K562 (cell line): ENCODE data around the gene TMEM126B. TPM values are rescaled to one million over a fixed set of nuclear protein-coding genes. Genes with fewer than 3 reads are reported as not detected.

Experiments used
- CBFA2T2 ChIP-seq: fragments of 450-650 bp; conservative IDR thresholded peaks from 2 replicates; pipeline ENCODE4 v1.6.1; 2017; ENCODE audit warnings: mild to moderate bottlenecking
- CBFA2T3 ChIP-seq: fragments of 450-650 bp; IDR thresholded peaks from 2 replicates; pipeline ENCODE4 v1.6.1; 2017
- CBX2 ChIP-seq: fragments of 200-600 bp; sonication (generic); IDR thresholded peaks from one replicate; pipeline ENCODE4 v1.6.1; 2012; ENCODE audit warnings: mild to moderate bottlenecking, low read length, inconsistent platforms; ENCODE audit not compliant: insufficient read depth, poor library complexity, severe bottlenecking
- ESRRB ChIP-seq: fragments of 250-450 bp; sonication (Bioruptor Pico); IDR thresholded peaks from 2 replicates; pipeline ENCODE4 v1.5.0; 2020; ENCODE audit warnings: mild to moderate bottlenecking, moderate library complexity, borderline replicate concordance
- FIP1L1 ChIP-seq: fragments of 200-400 bp; formaldehyde crosslinking; IDR thresholded peaks from 2 replicates; pipeline ENCODE4 v1.6.1; 2018; ENCODE audit warnings: mild to moderate bottlenecking, low read depth, low read length; ENCODE audit not compliant: poor library complexity, severe bottlenecking
- HIVEP1 ChIP-seq: fragments of 250-450 bp; sonication (Bioruptor Pico); IDR thresholded peaks from 2 replicates; pipeline ENCODE4 v1.4.0; 2020; ENCODE audit warnings: mild to moderate bottlenecking
- MCM2 ChIP-seq: fragments of 450-650 bp; IDR thresholded peaks from 2 replicates; pipeline ENCODE4 v1.6.1; 2017; ENCODE audit warnings: low read depth, mild to moderate bottlenecking
- PTTG1 ChIP-seq: fragments of 450-650 bp; IDR thresholded peaks from 2 replicates; pipeline ENCODE4 v1.6.1; 2016; ENCODE audit warnings: low read depth, mild to moderate bottlenecking, missing genetic modification characterization, missing compliant biosample characterization
- SMARCE1 ChIP-seq: fragments of 450-650 bp; IDR thresholded peaks from 2 replicates; pipeline ENCODE4 v1.7.1; 2016; ENCODE audit warnings: mild to moderate bottlenecking
- SMC3 ChIP-seq: conservative IDR thresholded peaks from 2 replicates; pipeline ENCODE4 v1.6.1; 2011; ENCODE audit warnings: low read depth, low read length, improper control_type of control experiment; ENCODE audit not compliant: insufficient read depth
- ZFP36 ChIP-seq: fragments of 150-350 bp; IDR thresholded peaks from 2 replicates; pipeline ENCODE4 v1.6.1; 2018; ENCODE audit warnings: low read length, low read depth; ENCODE audit not compliant: partially characterized antibody
- ZNF184 ChIP-seq: sonication (generic); formaldehyde crosslinking; IDR thresholded peaks from 2 replicates; pipeline ENCODE4 v1.5.0; 2020; ENCODE audit warnings: missing genetic modification reagents
- ZNF217 ChIP-seq: sonication (generic); formaldehyde crosslinking; IDR thresholded peaks from 2 replicates; pipeline ENCODE4 v1.8.0; 2022; ENCODE audit warnings: mild to moderate bottlenecking, missing genetic modification reagents
- ZNF347 ChIP-seq: fragments of 450-650 bp; formaldehyde crosslinking; IDR thresholded peaks from 2 replicates; pipeline ENCODE4 v1.4.0; 2020; ENCODE audit warnings: low read depth, mild to moderate bottlenecking, moderate library complexity
- ZNF445 ChIP-seq: fragments of 250-450 bp; sonication (Bioruptor Pico); IDR thresholded peaks from 2 replicates; pipeline ENCODE4 v1.4.0; 2020; ENCODE audit warnings: low read depth, mild to moderate bottlenecking, moderate library complexity
- ZNF586 ChIP-seq: fragments of 450-650 bp; formaldehyde crosslinking; conservative IDR thresholded peaks from 2 replicates; pipeline ENCODE4 v1.4.0; 2020; ENCODE audit warnings: mild to moderate bottlenecking, moderate library complexity
- polyA plus RNA-seq, 8 experiments: library from polyadenylated mRNA; depleted of rRNA in 4 of 8; stranded (reverse) in 5 of 8; unstranded in 3 of 8; fragments of >200 nt; fragmentation: Nextera tagmentation in 2 of 8; fragmentation: Illumina TruSeq in 1 of 8; extraction: Ambion mirVana in 2 of 8; extraction: Trizol in 1 of 8; gene quantifications; 2 replicates each; pipeline versions ENCODE4 v1.2.1 to v1.2.3, GENCODE V29; 2011 to 2014; ENCODE audit warnings: inconsistent platforms in 1 of 8, missing spikeins in 1 of 8
- total RNA-seq, 7 experiments: library from RNA; depleted of rRNA in 6 of 7; stranded (reverse); fragments of >200 nt in 6 of 7; fragmentation: Illumina TruSeq in 2 of 7; extraction: Trizol in 2 of 7; gene quantifications; 2 replicates each; pipeline versions ENCODE4 v1.2.1 to v1.2.3, GENCODE V29; 2011 to 2021; ENCODE audit warnings: low replicate concordance in 1 of 7
- TF ChIP-seq, protein P1 (sequence below): fragments of 450-650 bp; IDR thresholded peaks from 2 replicates; pipeline ENCODE4 v1.6.1; 2016; ENCODE audit warnings: antibody characterized with exemption
- TF ChIP-seq, protein P2 (sequence below): fragments of 250-450 bp; sonication (Bioruptor Pico); IDR thresholded peaks from 2 replicates; pipeline ENCODE4 v1.8.0; 2022; ENCODE audit warnings: moderate library complexity, mild to moderate bottlenecking, inconsistent platforms
- TF ChIP-seq, protein P3 (sequence below): fragments of 450-650 bp; IDR thresholded peaks from 2 replicates; pipeline ENCODE4 v1.6.1; 2018; ENCODE audit not compliant: partially characterized antibody
- TF ChIP-seq, protein P4 (sequence below): fragments of 150-350 bp; conservative IDR thresholded peaks from 2 replicates; pipeline ENCODE4 v1.6.1; 2014; ENCODE audit warnings: low read length

TMEM126B gene
- total and polyA plus RNA-seq, 9 of the 15 experiments (the other 6 are each of a cell fraction or from before 2014, with no cell fraction given), result 85.5 to 226 (median 164) TPM

DNA sequence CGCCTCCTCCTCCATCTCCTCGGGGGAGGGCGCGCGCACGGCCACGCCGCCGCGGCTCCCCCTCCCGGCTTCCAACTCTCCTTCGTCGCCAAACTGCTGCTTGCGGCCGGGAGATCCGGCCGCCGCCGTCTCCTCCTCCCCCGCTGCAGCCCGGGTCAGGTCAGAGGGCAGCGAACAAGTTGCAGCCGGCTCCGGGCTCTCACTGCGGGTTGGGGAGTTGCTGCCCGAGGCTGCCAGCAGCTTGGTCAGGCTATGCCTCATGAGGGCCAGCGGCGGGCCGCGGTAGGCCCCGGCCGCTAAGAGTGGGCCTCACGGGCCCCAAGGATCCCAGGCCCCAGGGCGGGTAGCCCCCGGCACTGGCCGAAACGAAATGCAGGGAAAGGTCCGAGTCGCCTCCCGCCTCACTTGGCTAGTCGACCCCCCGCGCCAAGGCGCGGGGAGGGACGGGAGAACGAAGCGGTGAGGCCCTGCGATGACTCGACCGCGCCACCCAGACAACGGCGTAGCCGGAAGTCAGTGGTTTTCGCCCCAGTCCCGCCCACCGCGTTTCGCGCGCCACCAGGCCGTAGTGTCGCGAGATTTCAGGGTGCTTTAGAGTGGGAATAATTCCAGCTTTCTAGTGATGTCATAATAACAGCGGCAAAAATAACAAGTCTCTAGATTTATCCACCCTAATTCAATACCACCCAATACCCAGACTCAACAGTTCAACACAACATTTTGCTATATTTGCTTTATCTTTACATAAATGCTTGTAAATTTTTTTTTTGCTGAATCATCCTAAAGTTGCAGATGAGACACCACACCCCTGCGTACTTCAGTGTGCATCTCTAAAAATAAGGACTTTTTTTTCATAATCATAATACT, 36.5 kb downstream of the TMEM126B start, which contains the start of gene CREBZF (continued):
- TF ChIP-seq, protein P1, sequence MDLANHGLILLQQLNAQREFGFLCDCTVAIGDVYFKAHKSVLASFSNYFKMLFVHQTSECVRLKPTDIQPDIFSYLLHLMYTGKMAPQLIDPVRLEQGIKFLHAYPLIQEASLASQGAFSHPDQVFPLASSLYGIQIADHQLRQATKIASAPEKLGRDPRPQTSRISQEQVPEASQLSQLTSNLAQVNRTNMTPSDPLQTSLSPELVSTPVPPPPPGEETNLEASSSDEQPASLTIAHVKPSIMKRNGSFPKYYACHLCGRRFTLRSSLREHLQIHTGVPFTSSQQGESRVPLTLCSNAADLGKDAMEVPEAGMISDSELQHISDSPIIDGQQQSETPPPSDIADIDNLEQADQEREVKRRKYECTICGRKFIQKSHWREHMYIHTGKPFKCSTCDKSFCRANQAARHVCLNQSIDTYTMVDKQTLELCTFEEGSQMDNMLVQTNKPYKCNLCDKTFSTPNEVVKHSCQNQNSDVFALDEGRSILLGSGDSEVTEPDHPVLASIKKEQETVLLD, result no peak
- TF ChIP-seq ZNF445 (CRISPR knock-in tag) (no peak), SMARCE1 (peak; percentile 62; the same call in 1 of the 2 replicates), CBFA2T3 (peak; percentile 44; the same call in 1 of the 2 replicates), SMC3 (no peak), MCM2 (no peak), CBFA2T2 (peak; percentile 28; the same call in 1 of the 2 replicates), ZNF586 (CRISPR knock-in tag) (no peak), ZFP36 (no peak), ESRRB (CRISPR knock-in tag) (no peak), PTTG1 (tag) (no peak), HIVEP1 (CRISPR knock-in tag) (no peak), ZNF347 (CRISPR knock-in tag) (no peak), CBX2 (no peak), FIP1L1 (peak; percentile 81), ZNF184 (CRISPR knock-in tag) (no peak), ZNF217 (CRISPR knock-in tag) (no peak)
- TF ChIP-seq, protein P2, sequence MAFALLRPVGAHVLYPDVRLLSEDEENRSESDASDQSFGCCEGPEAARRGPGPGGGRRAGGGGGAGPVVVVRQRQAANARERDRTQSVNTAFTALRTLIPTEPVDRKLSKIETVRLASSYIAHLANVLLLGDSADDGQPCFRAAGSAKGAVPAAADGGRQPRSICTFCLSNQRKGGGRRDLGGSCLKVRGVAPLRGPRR (CRISPR knock-in tag), result no peak
- TF ChIP-seq, protein P3, sequence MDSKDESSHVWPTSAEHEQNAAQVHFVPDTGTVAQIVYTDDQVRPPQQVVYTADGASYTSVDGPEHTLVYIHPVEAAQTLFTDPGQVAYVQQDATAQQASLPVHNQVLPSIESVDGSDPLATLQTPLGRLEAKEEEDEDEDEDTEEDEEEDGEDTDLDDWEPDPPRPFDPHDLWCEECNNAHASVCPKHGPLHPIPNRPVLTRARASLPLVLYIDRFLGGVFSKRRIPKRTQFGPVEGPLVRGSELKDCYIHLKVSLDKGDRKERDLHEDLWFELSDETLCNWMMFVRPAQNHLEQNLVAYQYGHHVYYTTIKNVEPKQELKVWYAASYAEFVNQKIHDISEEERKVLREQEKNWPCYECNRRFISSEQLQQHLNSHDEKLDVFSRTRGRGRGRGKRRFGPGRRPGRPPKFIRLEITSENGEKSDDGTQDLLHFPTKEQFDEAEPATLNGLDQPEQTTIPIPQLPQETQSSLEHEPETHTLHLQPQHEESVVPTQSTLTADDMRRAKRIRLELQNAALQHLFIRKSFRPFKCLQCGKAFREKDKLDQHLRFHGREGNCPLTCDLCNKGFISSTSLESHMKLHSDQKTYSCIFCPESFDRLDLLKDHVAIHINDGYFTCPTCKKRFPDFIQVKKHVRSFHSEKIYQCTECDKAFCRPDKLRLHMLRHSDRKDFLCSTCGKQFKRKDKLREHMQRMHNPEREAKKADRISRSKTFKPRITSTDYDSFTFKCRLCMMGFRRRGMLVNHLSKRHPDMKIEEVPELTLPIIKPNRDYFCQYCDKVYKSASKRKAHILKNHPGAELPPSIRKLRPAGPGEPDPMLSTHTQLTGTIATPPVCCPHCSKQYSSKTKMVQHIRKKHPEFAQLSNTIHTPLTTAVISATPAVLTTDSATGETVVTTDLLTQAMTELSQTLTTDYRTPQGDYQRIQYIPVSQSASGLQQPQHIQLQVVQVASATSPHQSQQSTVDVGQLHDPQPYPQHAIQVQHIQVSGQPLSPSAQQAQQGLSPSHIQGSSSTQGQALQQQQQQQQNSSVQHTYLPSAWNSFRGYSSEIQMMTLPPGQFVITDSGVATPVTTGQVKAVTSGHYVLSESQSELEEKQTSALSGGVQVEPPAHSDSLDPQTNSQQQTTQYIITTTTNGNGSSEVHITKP, result peak; percentile 15
- TF ChIP-seq, protein P4, sequence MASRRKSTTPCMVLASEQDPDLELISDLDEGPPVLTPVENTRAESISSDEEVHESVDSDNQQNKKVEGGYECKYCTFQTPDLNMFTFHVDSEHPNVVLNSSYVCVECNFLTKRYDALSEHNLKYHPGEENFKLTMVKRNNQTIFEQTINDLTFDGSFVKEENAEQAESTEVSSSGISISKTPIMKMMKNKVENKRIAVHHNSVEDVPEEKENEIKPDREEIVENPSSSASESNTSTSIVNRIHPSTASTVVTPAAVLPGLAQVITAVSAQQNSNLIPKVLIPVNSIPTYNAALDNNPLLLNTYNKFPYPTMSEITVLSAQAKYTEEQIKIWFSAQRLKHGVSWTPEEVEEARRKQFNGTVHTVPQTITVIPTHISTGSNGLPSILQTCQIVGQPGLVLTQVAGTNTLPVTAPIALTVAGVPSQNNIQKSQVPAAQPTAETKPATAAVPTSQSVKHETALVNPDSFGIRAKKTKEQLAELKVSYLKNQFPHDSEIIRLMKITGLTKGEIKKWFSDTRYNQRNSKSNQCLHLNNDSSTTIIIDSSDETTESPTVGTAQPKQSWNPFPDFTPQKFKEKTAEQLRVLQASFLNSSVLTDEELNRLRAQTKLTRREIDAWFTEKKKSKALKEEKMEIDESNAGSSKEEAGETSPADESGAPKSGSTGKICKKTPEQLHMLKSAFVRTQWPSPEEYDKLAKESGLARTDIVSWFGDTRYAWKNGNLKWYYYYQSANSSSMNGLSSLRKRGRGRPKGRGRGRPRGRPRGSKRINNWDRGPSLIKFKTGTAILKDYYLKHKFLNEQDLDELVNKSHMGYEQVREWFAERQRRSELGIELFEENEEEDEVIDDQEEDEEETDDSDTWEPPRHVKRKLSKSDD, result no peak
